GM23338 (cell line): ENCODE results near the gene DCAF12. TPM values are rescaled to one million over a fixed set of nuclear protein-coding genes. Genes with fewer than 3 reads are reported as not detected.
"Not testable (repeated sequence)": the region's sequence is repeated elsewhere in the genome, so short reads cannot be mapped to it uniquely, and the experiment has no call there.

Source experiments
- ATAC-seq: fragments of 200-7000 bp; cut with Tn5 transposase; 3 replicates; pipeline ENCODE4 v1.9.1; 2020
- DNase-seq: peaks from one replicate; pipeline ENCODE4 v3.0.0-alpha.2; 2015; ENCODE audit warnings: low spot score
- H2AFZ ChIP-seq: fragments of 200-600 bp; sonication (generic); 2 replicates; pipeline ENCODE4 v1.8.0; 2016; ENCODE audit warnings: antibody characterized with exemption, mild to moderate bottlenecking, moderate library complexity
- H3F3A ChIP-seq: fragments of 200-600 bp; sonication (generic); replicated peaks from 2 replicates; pipeline ENCODE4 v1.8.0; 2017; ENCODE audit warnings: antibody characterized with exemption, mixed run types, low read depth
- H3K27ac ChIP-seq: fragments of 200-600 bp; sonication (generic); 2 replicates; pipeline ENCODE4 v1.6.1; 2016; ENCODE audit warnings: low read depth
- H3K27me3 ChIP-seq: fragments of 200-600 bp; sonication (generic); 2 replicates; pipeline ENCODE4 v1.8.0; 2016; ENCODE audit warnings: mild to moderate bottlenecking, mixed run types, moderate library complexity; ENCODE audit not compliant: insufficient read depth
- H3K36me3 ChIP-seq: fragments of 200-600 bp; sonication (generic); 2 replicates; pipeline ENCODE4 v1.8.0; 2016; ENCODE audit warnings: mild to moderate bottlenecking; ENCODE audit not compliant: insufficient read depth
- H3K4me1 ChIP-seq: fragments of 200-600 bp; sonication (generic); 2 replicates; pipeline ENCODE4 v1.8.0; 2016; ENCODE audit warnings: mild to moderate bottlenecking, moderate library complexity; ENCODE audit not compliant: insufficient read depth
- H3K4me2 ChIP-seq: fragments of 200-600 bp; sonication (generic); 2 replicates; pipeline ENCODE4 v1.7.1; 2017; ENCODE audit warnings: mixed run types
- H3K4me3 ChIP-seq: fragments of 200-600 bp; sonication (generic); 2 replicates; pipeline ENCODE4 v1.6.1; 2016; ENCODE audit warnings: mixed run types
- H3K79me2 ChIP-seq: fragments of 200-600 bp; sonication (generic); replicated peaks from 2 replicates; pipeline ENCODE4 v1.8.0; 2017; ENCODE audit warnings: mild to moderate bottlenecking; ENCODE audit not compliant: insufficient read depth
- H3K9me2 ChIP-seq: fragments of 200-600 bp; sonication (generic); 2 replicates; pipeline ENCODE4 v1.8.0; 2017; ENCODE audit not compliant: insufficient read depth
- H4K20me1 ChIP-seq: fragments of 200-600 bp; sonication (generic); replicated peaks from 2 replicates; pipeline ENCODE4 v1.8.0; 2017; ENCODE audit warnings: mild to moderate bottlenecking; ENCODE audit not compliant: insufficient read depth
- H3K27ac Mint-ChIP-seq: 2 replicates; pipeline ENCODE4 v1.8.0; 2020; ENCODE audit warnings: inconsistent platforms, mild to moderate bottlenecking, moderate library complexity, mixed read lengths
- H3K27me3 Mint-ChIP-seq: 3 replicates; pipeline ENCODE4 v1.8.0; 2022; ENCODE audit warnings: low read depth, mild to moderate bottlenecking, moderate library complexity, mixed read lengths, inconsistent platforms; ENCODE audit not compliant: insufficient read depth, poor library complexity
- H3K36me3 Mint-ChIP-seq: 3 replicates; pipeline ENCODE4 v1.8.0; 2021; ENCODE audit warnings: low read depth, mild to moderate bottlenecking, inconsistent platforms, moderate library complexity, mixed read lengths
- H3K4me1 Mint-ChIP-seq: 3 replicates; pipeline ENCODE4 v1.8.0; 2020; ENCODE audit warnings: mild to moderate bottlenecking, inconsistent platforms, mixed read lengths
- H3K4me3 Mint-ChIP-seq: 3 replicates; pipeline ENCODE4 v1.8.0; 2021; ENCODE audit warnings: moderate library complexity, mild to moderate bottlenecking, inconsistent platforms, mixed read lengths
- H3K9me3 Mint-ChIP-seq: 3 replicates; pipeline ENCODE4 v1.8.0; 2020; ENCODE audit warnings: moderate library complexity, mild to moderate bottlenecking, inconsistent platforms, mixed read lengths
- CTCF ChIP-seq, 2 experiments: fragments of 200-600 bp in 1 of 2; sonication (generic) in 1 of 2; conservative IDR thresholded peaks; 2 replicates each; pipeline versions ENCODE4 v1.5.1 to v1.6.1; 2016 to 2017; ENCODE audit warnings: antibody characterized with exemption in 2 of 2, low read depth in 2 of 2, mild to moderate bottlenecking in 2 of 2, moderate library complexity in 1 of 2
- ETS1 ChIP-seq: IDR thresholded peaks from 2 replicates; pipeline ENCODE4 v1.6.1; 2016; ENCODE audit warnings: antibody characterized with exemption
- EZH2phosphoT487 ChIP-seq: fragments of 200-600 bp; sonication (generic); IDR thresholded peaks from one replicate; pipeline ENCODE4 v1.8.1; 2018; ENCODE audit warnings: antibody characterized with exemption; ENCODE audit not compliant: unreplicated experiment
- REST ChIP-seq: IDR thresholded peaks from one replicate; pipeline ENCODE4 v1.6.1; 2018; ENCODE audit warnings: antibody characterized with exemption; ENCODE audit not compliant: unreplicated experiment
- polyA plus RNA-seq: library from polyadenylated mRNA; unstranded; fragments of >200 nt; fragmentation: Nextera tagmentation; extraction: Ambion mirVana; gene quantifications from 2 replicates; pipeline ENCODE4 v1.2.1, GENCODE V29; 2016
- total RNA-seq: library from RNA; depleted of rRNA; stranded (reverse); fragments of >200 nt; shearing (Covaris generic); gene quantifications from 2 replicates; pipeline ENCODE4 v1.2.3, GENCODE V29; 2014

Gene DCAF12
- total and polyA plus RNA-seq, 2 experiments from 2014 or later, result 9.5 to 20.7 TPM

- no peak overlapping the region for H2AFZ ChIP-seq
- H3K9me2 ChIP-seq, result no peaks in the 10 kb centered on the region
- no peaks in the 10 kb centered on the region for H3K4me1 ChIP-seq
- ATAC-seq (peak; percentile 71), DNase-seq (peak; percentile 33)
- Mint-ChIP-seq H3K27me3 (peaks cover 8% of the 10 kb centered on the region), H3K4me3 (no peak overlapping the region), H3K27ac (no peak overlapping the region), H3K9me3 (peaks cover 15% of the 10 kb centered on the region; the same call in 2 of the 3 replicates), H3K36me3 (no peaks in the 10 kb centered on the region), H3K4me1 (no peaks in the 10 kb centered on the region)
- H3K79me2 ChIP-seq, result no peaks in the 10 kb centered on the region
- TF ChIP-seq CTCF (conservative IDR thresholded peaks at IDR 0.05; ENCODE audit: low read depth in 2 of 2), result peak in 1 of 2 experiments; percentile 52; a peak in 3 of 4 replicates
- no peak for TF ChIP-seq ETS1
- no peak overlapping the region for H3K4me2 ChIP-seq
- no peaks in the 10 kb centered on the region for H3F3A ChIP-seq
- H3K4me3 ChIP-seq, result no peak overlapping the region
- no peaks in the 10 kb centered on the region for H3K36me3 ChIP-seq
- H3K27me3 ChIP-seq, result no peaks in the 10 kb centered on the region
- no peaks in the 10 kb centered on the region for H4K20me1 ChIP-seq
- no peak overlapping the region for H3K27ac ChIP-seq
These were observed 13.1 kb upstream of the DCAF12 start for GRCh38 chr9:34139477-34140146.

DNA sequence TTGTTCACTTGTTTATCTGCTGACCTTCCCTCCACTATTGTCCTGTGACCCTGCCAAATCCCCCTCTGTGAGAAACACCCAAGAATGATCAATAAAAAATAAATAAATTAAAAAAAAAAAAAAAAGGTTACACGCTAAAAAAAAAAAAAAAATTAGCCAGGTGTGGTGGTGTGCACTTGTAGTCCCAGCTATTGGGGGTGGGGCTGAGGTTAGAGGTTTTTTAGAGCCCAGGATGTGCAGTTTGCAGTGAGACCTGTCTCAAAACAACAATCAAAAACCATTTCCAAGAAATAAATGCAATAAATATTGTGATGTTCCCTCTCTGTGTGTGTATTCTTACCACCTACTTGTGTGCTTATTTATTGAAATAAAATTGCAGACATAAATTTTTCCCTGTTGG is 12.1 kb upstream of the DCAF12 start:
- not testable (repeated sequence) for H3K27ac ChIP-seq, H3K79me2 ChIP-seq, DNase-seq, H4K20me1 ChIP-seq, H3K9me2 ChIP-seq, H3K36me3 Mint-ChIP-seq, H3K27me3 Mint-ChIP-seq, ATAC-seq, H2AFZ ChIP-seq, H3K36me3 ChIP-seq, H3K4me3 Mint-ChIP-seq, H3K27me3 ChIP-seq, H3K27ac Mint-ChIP-seq, H3K4me3 ChIP-seq, H3K4me2 ChIP-seq, H3K4me1 Mint-ChIP-seq, H3K4me1 ChIP-seq, H3F3A ChIP-seq
- H3K9me3 Mint-ChIP-seq, result peaks cover 15% of the 10 kb centered on the region; the same call in 2 of the 3 replicates

DNA sequence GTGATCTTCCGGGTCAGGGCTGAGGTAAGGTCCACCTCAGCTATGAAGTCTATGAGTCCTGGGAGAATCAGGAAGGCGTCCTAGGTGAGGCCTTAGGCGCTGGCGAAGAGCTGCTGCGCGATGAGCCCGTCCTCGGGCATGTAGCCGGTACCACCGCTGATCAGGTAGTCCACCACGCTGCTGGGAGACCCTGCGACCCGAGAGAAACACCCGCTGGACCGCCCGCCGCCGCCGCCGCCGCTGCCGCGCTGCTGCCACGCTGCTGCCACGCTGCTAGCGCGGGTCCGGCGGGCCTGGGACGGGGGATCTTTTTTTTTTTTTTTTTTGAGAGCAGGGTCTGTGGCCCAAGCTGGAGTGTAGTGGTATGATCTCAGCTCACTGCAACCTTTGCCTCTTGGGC is 8.0 kb upstream of the DCAF12 start:
- H3K27me3 ChIP-seq, result no peaks in the 10 kb centered on the region
- no peaks in the 10 kb centered on the region for H3K9me2 ChIP-seq
- TF ChIP-seq REST (no peak), ETS1 (no peak), EZH2phosphoT487 (no peak)
- DNase-seq (no peak), ATAC-seq (no peak)
- no peaks in the 10 kb centered on the region for H3K36me3 Mint-ChIP-seq
- H4K20me1 ChIP-seq, result no peaks in the 10 kb centered on the region
- peaks cover 15% of the 10 kb centered on the region; the same call in 2 of the 3 replicates for H3K9me3 Mint-ChIP-seq
- H3K4me2 ChIP-seq, result no peak overlapping the region
- no peak overlapping the region for H3K27ac ChIP-seq
- H3K4me3 ChIP-seq, result no peak overlapping the region
- peaks cover 2% of the 10 kb centered on the region; the same call in 1 of the 3 replicates for H3K4me1 Mint-ChIP-seq
- no peaks in the 10 kb centered on the region for H3K79me2 ChIP-seq
- H3K27me3 Mint-ChIP-seq, result peaks cover 8% of the 10 kb centered on the region
- no peak overlapping the region for H3K4me3 Mint-ChIP-seq
- no peaks in the 10 kb centered on the region for H3K36me3 ChIP-seq
- no peaks in the 10 kb centered on the region for H3K4me1 ChIP-seq
- H3K27ac Mint-ChIP-seq, result no peak overlapping the region
- no peaks in the 10 kb centered on the region for H3F3A ChIP-seq
- no peak overlapping the region for H2AFZ ChIP-seq
